IPS DF 6.9 (cell line): Measurements from ENCODE around the gene C2CD2L.

Experiments
- DNase-seq: peaks from one replicate; pipeline ENCODE4 v3.0.0-alpha.2; 2013; ENCODE audit warnings: low read depth, low spot score
- H3K27ac ChIP-seq: one replicate; pipeline ENCODE4 v1.5.1; 2013; ENCODE audit warnings: low read length, control low read depth
- H3K27me3 ChIP-seq: 2 replicates; pipeline ENCODE4 v1.6.1; 2013; ENCODE audit warnings: mild to moderate bottlenecking, low read length; ENCODE audit not compliant: control insufficient read depth, insufficient read depth
- H3K36me3 ChIP-seq: 2 replicates; pipeline ENCODE4 v1.6.1; 2013; ENCODE audit warnings: low read length; ENCODE audit not compliant: control insufficient read depth, insufficient read depth
- H3K4me1 ChIP-seq: 2 replicates; pipeline ENCODE4 v1.6.1; 2013; ENCODE audit warnings: low read length; ENCODE audit not compliant: control insufficient read depth, insufficient read depth
- H3K4me3 ChIP-seq: 2 replicates; pipeline ENCODE4 v1.5.1; 2013; ENCODE audit warnings: mild to moderate bottlenecking, low read length
- H3K9me3 ChIP-seq: 2 replicates; pipeline ENCODE4 v1.6.1; 2013; ENCODE audit warnings: low read length, inconsistent platforms; ENCODE audit not compliant: control insufficient read depth, insufficient read depth
- WGBS: extraction: QIAGEN DNeasy Blood & Tissue Kit; methylation state at CpG from one replicate; pipeline ENCODE4 v1.1.7; 2013; ENCODE audit warnings: mixed read lengths, missing lambda C conversion rate; ENCODE audit not compliant: insufficient read length, insufficient coverage; 5-methylcytosine and 5-hydroxymethylcytosine counted together

Gene C2CD2L

GRCh38 chr11:119084663-119085436 is 22.3 kb upstream of the C2CD2L start, which contains the start of gene HMBS:
Gene HMBS (plus strand): TSS chr11:119084881. CDS start chr11:119085034, 153 bp downstream.
- WGBS: no CpG with 5 or more reads among the region's 45 CpGs
- H3K4me1 ChIP-seq: no peaks in the 10 kb centered on the region
- H3K27me3 ChIP-seq: no peaks in the 10 kb centered on the region
- H3K4me3 ChIP-seq: peak within 1 kb of the TSS; percentile 90
- DNase-seq: peak; percentile 91
- no peaks in the 10 kb centered on the region for H3K9me3 ChIP-seq
- H3K36me3 ChIP-seq: peaks cover 12% of the 10 kb centered on the region; the same call in 1 of the 2 replicates
- H3K27ac ChIP-seq: no peak within 1 kb of the TSS

- H3K27me3 ChIP-seq: no peaks in the 10 kb centered on the region
- no peak overlapping the region for H3K27ac ChIP-seq
- no peaks in the 10 kb centered on the region for H3K4me1 ChIP-seq
- peak overlapping the region; percentile 90; the same call in 1 of the 2 replicates for H3K4me3 ChIP-seq
- H3K36me3 ChIP-seq: peaks cover 12% of the 10 kb centered on the region; the same call in 1 of the 2 replicates
- no peaks in the 10 kb centered on the region for H3K9me3 ChIP-seq
- no CpG with 5 or more reads among the region's 13 CpGs for WGBS
- DNase-seq: no peak
Measured at GRCh38 chr11:119085437-119085847, 21.7 kb upstream of the C2CD2L start.

GRCh38 chr11:119087123-119087522 is 20.0 kb upstream of the C2CD2L start:
- no peak for DNase-seq
- Histone ChIP-seq H3K27me3 (no peaks in the 10 kb centered on the region), H3K4me3 (no peak overlapping the region), H3K9me3 (no peaks in the 10 kb centered on the region), H3K27ac (no peak overlapping the region), H3K4me1 (no peaks in the 10 kb centered on the region), H3K36me3 (peaks cover 7% of the 10 kb centered on the region; the same call in 1 of the 2 replicates)
- no CpG with 5 or more reads among the region's 6 CpGs for WGBS

- Histone ChIP-seq H3K9me3 (no peaks in the 10 kb centered on the region), H3K27ac (no peak overlapping the region), H3K36me3 (peaks cover 12% of the 10 kb centered on the region), H3K4me3 (no peak overlapping the region), H3K4me1 (peaks cover 1% of the 10 kb centered on the region; the same call in 1 of the 2 replicates), H3K27me3 (no peaks in the 10 kb centered on the region)
- DNase-seq: no peak
- no CpG with 5 or more reads among the region's 2 CpGs for WGBS
Measured at GRCh38 chr11:119087747-119088241, 19.4 kb upstream of the C2CD2L start.

DNA sequence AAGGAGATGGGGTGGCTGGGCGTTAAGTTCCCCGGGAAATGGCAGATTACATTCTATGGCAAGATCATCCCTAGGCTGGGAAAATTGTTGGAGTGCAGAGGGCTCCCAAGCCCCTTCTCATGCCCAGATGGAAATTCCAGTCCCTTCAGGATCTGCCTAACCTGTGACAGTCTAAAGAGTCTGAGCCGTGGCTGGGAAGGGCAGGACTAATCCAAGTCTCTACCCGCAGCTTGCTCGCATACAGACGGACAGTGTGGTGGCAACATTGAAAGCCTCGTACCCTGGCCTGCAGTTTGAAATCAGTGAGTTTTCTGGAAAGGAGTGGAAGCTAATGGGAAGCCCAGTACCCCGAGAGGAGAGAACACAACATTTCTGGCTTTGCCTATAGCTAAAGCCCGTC is 18.7 kb upstream of the C2CD2L start:
- DNase-seq: no peak
- Histone ChIP-seq H3K9me3 (no peaks in the 10 kb centered on the region), H3K27me3 (no peaks in the 10 kb centered on the region), H3K36me3 (peaks cover 17% of the 10 kb centered on the region), H3K27ac (no peak overlapping the region), H3K4me1 (peaks cover 2% of the 10 kb centered on the region; the same call in 1 of the 2 replicates), H3K4me3 (no peak overlapping the region)
- WGBS: no CpG with 5 or more reads among the region's 9 CpGs

GRCh38 chr11:119089319-119089718 is 17.8 kb upstream of the C2CD2L start:
- Histone ChIP-seq H3K27ac (no peak overlapping the region), H3K36me3 (peaks cover 17% of the 10 kb centered on the region)

GRCh38 chr11:119091178-119091577 is 16.0 kb upstream of the C2CD2L start:
- H3K36me3 ChIP-seq: peaks cover 17% of the 10 kb centered on the region
- H3K4me3 ChIP-seq: no peak overlapping the region
- no peak overlapping the region for H3K27ac ChIP-seq
- peaks cover 2% of the 10 kb centered on the region; the same call in 1 of the 2 replicates for H3K4me1 ChIP-seq
- DNase-seq: no peak
- no CpG with 5 or more reads among the region's 9 CpGs for WGBS
- H3K27me3 ChIP-seq: no peaks in the 10 kb centered on the region
- H3K9me3 ChIP-seq: no peaks in the 10 kb centered on the region

More at GRCh38 chr11:119089319-119089718, 17.8 kb upstream of the C2CD2L start:
- no CpG with 5 or more reads among the region's 1 CpG for WGBS
- no peaks in the 10 kb centered on the region for H3K27me3 ChIP-seq
- H3K4me3 ChIP-seq: no peak overlapping the region
- H3K9me3 ChIP-seq: no peaks in the 10 kb centered on the region
- DNase-seq: no peak
- H3K4me1 ChIP-seq: peaks cover 2% of the 10 kb centered on the region; the same call in 1 of the 2 replicates

- WGBS: no CpG with 5 or more reads among the region's 13 CpGs
- no peak for DNase-seq
- H3K4me1 ChIP-seq: peaks cover 2% of the 10 kb centered on the region; the same call in 1 of the 2 replicates
- no peak overlapping the region for H3K27ac ChIP-seq
- no peaks in the 10 kb centered on the region for H3K9me3 ChIP-seq
- peaks cover 20% of the 10 kb centered on the region for H3K36me3 ChIP-seq
- no peaks in the 10 kb centered on the region for H3K27me3 ChIP-seq
- no peak overlapping the region; the same call in 1 of the 2 replicates for H3K4me3 ChIP-seq
Measured at GRCh38 chr11:119091966-119092879, 14.9 kb upstream of the C2CD2L start.

DNA sequence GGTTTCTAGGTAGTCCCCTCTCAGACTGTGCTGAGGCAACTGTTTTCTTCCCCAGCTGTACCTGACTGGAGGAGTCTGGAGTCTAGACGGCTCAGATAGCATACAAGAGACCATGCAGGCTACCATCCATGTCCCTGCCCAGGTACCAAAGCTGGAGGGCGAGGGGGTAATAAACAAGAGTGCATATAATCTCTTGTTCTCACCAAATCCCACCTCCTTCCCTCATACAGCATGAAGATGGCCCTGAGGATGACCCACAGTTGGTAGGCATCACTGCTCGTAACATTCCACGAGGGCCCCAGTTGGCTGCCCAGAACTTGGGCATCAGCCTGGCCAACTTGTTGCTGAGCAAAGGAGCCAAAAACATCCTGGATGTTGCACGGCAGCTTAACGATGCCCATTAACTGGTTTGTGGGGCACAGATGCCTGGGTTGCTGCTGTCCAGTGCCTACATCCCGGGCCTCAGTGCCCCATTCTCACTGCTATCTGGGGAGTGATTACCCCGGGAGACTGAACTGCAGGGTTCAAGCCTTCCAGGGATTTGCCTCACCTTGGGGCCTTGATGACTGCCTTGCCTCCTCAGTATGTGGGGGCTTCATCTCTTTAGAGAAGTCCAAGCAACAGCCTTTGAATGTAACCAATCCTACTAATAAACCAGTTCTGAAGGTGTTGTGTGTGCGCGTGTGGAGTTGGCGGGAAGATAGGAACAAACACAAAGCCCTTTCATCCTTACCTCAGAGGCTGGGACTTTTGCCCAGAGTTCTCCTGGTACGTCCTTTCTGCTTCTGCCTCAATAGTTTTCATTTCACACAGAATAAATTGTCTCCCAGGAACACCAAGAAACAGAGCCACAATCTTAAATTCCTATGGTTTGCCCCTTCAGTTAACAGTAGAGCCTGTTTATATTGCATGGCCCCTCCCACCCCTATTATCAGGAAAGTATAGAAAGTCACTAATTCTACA is 14.0 kb upstream of the C2CD2L start:
- no peak for DNase-seq
- H3K4me1 ChIP-seq: peaks cover 2% of the 10 kb centered on the region; the same call in 1 of the 2 replicates

More for the DNA sequence above, 14.0 kb upstream of the C2CD2L start:
- Histone ChIP-seq H3K4me3 (peak overlapping the region; percentile 86; the same call in 1 of the 2 replicates), H3K9me3 (no peaks in the 10 kb centered on the region), H3K27ac (no peak overlapping the region), H3K36me3 (peaks cover 24% of the 10 kb centered on the region), H3K27me3 (no peaks in the 10 kb centered on the region)
- no CpG with 5 or more reads among the region's 12 CpGs for WGBS
